Stomach (tissue), 9 donors: ENCODE measurements around the gene SNRNP70. TPM values are rescaled to one million over a fixed set of nuclear protein-coding genes. Genes with fewer than 3 reads are reported as not detected.
A peak's percentile ranks its signal among the peaks of the same experiment; 100 is the strongest.

ENCODE experiments used
- DNase-seq, 2 donors: peaks; one replicate each; pipeline versions ENCODE4 v3.0.0 to v3.0.0-alpha.2; 2013 to 2019
- H3K27ac ChIP-seq, 5 donors: fragments of 200-600 bp in 4 of 5; sonication (generic) in 4 of 5; one replicate each; pipeline ENCODE4 v1.5.1; 2013 to 2019; ENCODE audit warnings: mild to moderate bottlenecking in 1 of 5, moderate library complexity in 1 of 5
- H3K27me3 ChIP-seq, 3 donors: fragments of 200-600 bp; sonication (generic); one replicate each; pipeline ENCODE4 v1.5.1; 2017 to 2019; ENCODE audit warnings: mixed run types in 1 of 3
- H3K36me3 ChIP-seq, 4 donors: fragments of 200-600 bp; sonication (generic); 1 replicate in 3 of 4; 2 replicates in 1 of 4; pipeline ENCODE4 v1.5.1; 2016 to 2019
- H3K4me1 ChIP-seq, 4 donors: fragments of 200-600 bp; sonication (generic); one replicate each; pipeline ENCODE4 v1.5.1; 2016 to 2019
- H3K4me3 ChIP-seq, 4 donors: fragments of 200-600 bp; sonication (generic) in 3 of 4; one replicate each; pipeline ENCODE4 v1.5.1; 2016 to 2019; ENCODE audit warnings: mild to moderate bottlenecking in 1 of 4
- H3K9me3 ChIP-seq, 4 donors: fragments of 200-600 bp; sonication (generic); one replicate each; pipeline ENCODE4 v1.5.1; 2016 to 2019
- CTCF ChIP-seq, 7 experiments: fragments of 450-650 bp in 4 of 7; fragments of 200-600 bp in 3 of 7; sonication (generic) in 3 of 7; IDR thresholded peaks; one replicate each; pipeline ENCODE4 v1.5.1; 2016 to 2019; ENCODE audit warnings: antibody characterized with exemption in 7 of 7, control low read depth in 2 of 7, mild to moderate bottlenecking in 1 of 7
- EP300 ChIP-seq: sonication (generic); formaldehyde crosslinking; IDR thresholded peaks from one replicate; pipeline ENCODE4 v1.6.1; 2017; ENCODE audit warnings: antibody characterized with exemption
- POLR2A ChIP-seq, 4 donors: fragments of 450-650 bp; IDR thresholded peaks; one replicate each; pipeline ENCODE4 v1.6.1; 2016; ENCODE audit warnings: antibody characterized with exemption in 4 of 4, control low read depth in 2 of 4, mild to moderate bottlenecking in 1 of 4, moderate library complexity in 1 of 4
- POLR2AphosphoS5 ChIP-seq, 3 donors: sonication (generic); formaldehyde crosslinking; IDR thresholded peaks; one replicate each; pipeline ENCODE4 v1.6.1; 2016; ENCODE audit warnings: antibody characterized with exemption in 3 of 3
- WGBS, 5 donors: extraction: QIAGEN DNeasy Blood & Tissue Kit in 3 of 5; methylation state at CpG; one replicate each; pipeline versions ENCODE4 v1.1.5 to v1.1.7; 2013 to 2018; 5-methylcytosine and 5-hydroxymethylcytosine counted together
- intact Hi-C: fragments of 100-400 bp; cut with DNase I; formaldehyde crosslinking; loops from one replicate; pipeline ENCODE4 v1.15.1; 2023; ENCODE audit warnings: low total_unique reads
- polyA plus RNA-seq, 3 donors: library from polyadenylated mRNA; stranded (reverse); fragments of 200-250 nt; gene quantifications; one replicate each; pipeline ENCODE4 v1.2.3, GENCODE V29; 2013
- total RNA-seq, 5 donors: library from RNA; depleted of rRNA; stranded (reverse); fragments of >200 nt; gene quantifications; one replicate each; pipeline versions ENCODE4 v1.1.0 to v1.2.3, GENCODE V29; 2014 to 2016
- donor health status: healthy with polysubstance abuse.
- donor health status: Bipolar disorder and iron deficiency.
- donor health status: healthy.

SNRNP70 gene
- total and polyA plus RNA-seq, 8 donors = 163 to 3,365 (median 222) TPM

GRCh38 chr19:49135686-49136085, 50.4 kb downstream of the SNRNP70 start:
- WGBS, 5 donors = 86 to 96% (median 90%) methylated on average over 5 of the region's 5 CpGs
- Histone ChIP-seq H3K4me1 (peaks cover 11 to 39% (median 28%) of the 10 kb centered on the region in 4 donors), H3K4me3 (no peak overlapping the region), H3K27ac (peak overlapping the region in 4 of 5 donors; percentile 57 to 82 (median 70)), H3K36me3 (no peaks in the 10 kb centered on the region), H3K27me3 (peaks cover 0 to 11% (median 0%) of the 10 kb centered on the region in 3 donors), H3K9me3 (no peaks in the 10 kb centered on the region)
- DNase-seq = no peak
- intact Hi-C loops = no loop called here
- TF ChIP-seq CTCF (IDR thresholded peaks at IDR 0.05) (no peak), POLR2AphosphoS5 (IDR thresholded peaks at IDR 0.05) (no peak), EP300 (no peak), POLR2A (IDR thresholded peaks at IDR 0.05) (no peak)

GRCh38 chr19:49136771-49137171, 51.5 kb downstream of the SNRNP70 start:
- Histone ChIP-seq H3K4me1 (peaks cover 11 to 39% (median 28%) of the 10 kb centered on the region in 4 donors), H3K27ac (peak overlapping the region; percentile 47 to 82 (median 65)), H3K27me3 (peaks cover 0 to 11% (median 0%) of the 10 kb centered on the region in 3 donors), H3K36me3 (no peaks in the 10 kb centered on the region), H3K4me3 (no peak overlapping the region), H3K9me3 (no peaks in the 10 kb centered on the region)
- WGBS, 5 donors = 61 to 76% (median 71%) methylated on average over 5 to 10 of the region's 10 CpGs
- peak; percentile 53 to 60 for DNase-seq
- intact Hi-C loops = no loop called here
- TF ChIP-seq POLR2AphosphoS5 (IDR thresholded peaks at IDR 0.05) (peak in 1 of 3 donors; percentile 8), EP300 (no peak)

- WGBS, 5 donors = 81 to 92% (median 88%) methylated on average over 7 of the region's 7 CpGs
- no peak for DNase-seq
Observed at GRCh38 chr19:49140951-49141350, 55.7 kb downstream of the SNRNP70 start.

GRCh38 chr19:49141352-49141751, 56.1 kb downstream of the SNRNP70 start:
- H3K27me3 ChIP-seq = no peaks in the 10 kb centered on the region
- DNase-seq = no peak
- H3K27ac ChIP-seq = no peak overlapping the region
- no peak overlapping the region for H3K4me3 ChIP-seq
- H3K36me3 ChIP-seq = no peaks in the 10 kb centered on the region
- intact Hi-C loops = no loop called here
- WGBS, 5 donors = 83 to 89% (median 85%) methylated on average over 6 of the region's 6 CpGs
- TF ChIP-seq POLR2A (IDR thresholded peaks at IDR 0.05) (no peak), EP300 (no peak), POLR2AphosphoS5 (IDR thresholded peaks at IDR 0.05) (no peak), CTCF (IDR thresholded peaks at IDR 0.05) (no peak)
- H3K4me1 ChIP-seq = peaks cover 10 to 31% (median 27%) of the 10 kb centered on the region in 4 donors
- no peaks in the 10 kb centered on the region for H3K9me3 ChIP-seq

More at GRCh38 chr19:49140951-49141350, 55.7 kb downstream of the SNRNP70 start:
- H3K9me3 ChIP-seq = no peaks in the 10 kb centered on the region
- H3K36me3 ChIP-seq = no peaks in the 10 kb centered on the region
- peaks cover 8 to 31% (median 25%) of the 10 kb centered on the region in 4 donors for H3K4me1 ChIP-seq
- no peak overlapping the region for H3K4me3 ChIP-seq
- intact Hi-C loops = no loop called here
- TF ChIP-seq POLR2A (IDR thresholded peaks at IDR 0.05) (no peak), EP300 (no peak), POLR2AphosphoS5 (IDR thresholded peaks at IDR 0.05) (no peak), CTCF (IDR thresholded peaks at IDR 0.05) (no peak)
- H3K27ac ChIP-seq = no peak overlapping the region
- H3K27me3 ChIP-seq = no peaks in the 10 kb centered on the region

GRCh38 chr19:49142866-49143335, 57.6 kb downstream of the SNRNP70 start:
- H3K4me3 ChIP-seq = peak overlapping the region; percentile 43 to 49 (median 44)
- WGBS, 5 donors = 2% methylated on average over 21 of the region's 21 CpGs
- H3K27me3 ChIP-seq = no peaks in the 10 kb centered on the region
- intact Hi-C loops = no loop called here
- peak; percentile 91 to 96 for DNase-seq
- H3K4me1 ChIP-seq = peaks cover 10 to 29% (median 26%) of the 10 kb centered on the region in 4 donors
- no peaks in the 10 kb centered on the region for H3K36me3 ChIP-seq
- no peak for TF ChIP-seq POLR2A (IDR thresholded peaks at IDR 0.05)
- TF ChIP-seq CTCF (IDR thresholded peaks at IDR 0.05) = no peak
- TF ChIP-seq EP300 = no peak
- TF ChIP-seq POLR2AphosphoS5 (IDR thresholded peaks at IDR 0.05) = peak in 1 of 3 donors; percentile 55
- no peak overlapping the region for H3K27ac ChIP-seq
- H3K9me3 ChIP-seq = no peaks in the 10 kb centered on the region
